Endothelial cell of umbilical vein (primary cell): ENCODE data around the gene NEK3. TPM values are rescaled to one million over a fixed set of nuclear protein-coding genes. Genes with fewer than 3 reads are reported as not detected.
"Not testable (repeated sequence)": the region's sequence is repeated elsewhere in the genome, so short reads cannot be mapped to it uniquely, and the experiment has no call there.

Experiments
- BruUV-seq: library from RNA; stranded (reverse); fragments of 400-500 nt; replicated peaks from 2 replicates; lab custom pipeline; 2021; lab: Mats Ljungman, UMichigan
- CTCF ChIA-PET: fragments of 300-600, 350-600 bp; sonication (Branson Sonifier 250); formaldehyde crosslinking; loops from one replicate; lab custom pipeline; 2021; ENCODE audit warnings: antibody characterized with exemption, inconsistent platforms; lab: Charles Lee
- POLR2A ChIA-PET: fragments of 300-600, 350-600 bp; sonication (Branson Sonifier 250); formaldehyde crosslinking; loops from one replicate; lab custom pipeline; 2021; ENCODE audit warnings: antibody characterized with exemption, inconsistent platforms; lab: Charles Lee
- DNase-seq: peaks from one replicate; pipeline ENCODE4 v3.0.0-alpha.2; 2011; ENCODE audit warnings: low read depth, low spot score
- FAIRE-seq: peaks from 2 replicates; lab custom pipeline; 2011; peaks lifted over from hg19 to GRCh38; lab: Jason Lieb, UNC
- H2AFZ ChIP-seq: 2 replicates; pipeline ENCODE4 v1.6.0; 2012; ENCODE audit warnings: low read depth, low read length, control low read depth, inconsistent platforms
- H3K27ac ChIP-seq: 2 replicates; pipeline ENCODE4 v1.5.1; 2011; ENCODE audit warnings: low read depth, mild to moderate bottlenecking, control low read depth, low read length, moderate library complexity; ENCODE audit not compliant: insufficient read depth
- H3K27me3 ChIP-seq, 2 experiments: 2 replicates each; pipeline versions ENCODE4 v1.6.0 to v1.6.1; 2011; ENCODE audit warnings: low read length in 2 of 2, mixed read lengths in 1 of 2; ENCODE audit not compliant: control insufficient read depth in 2 of 2, insufficient read depth in 2 of 2
- H3K36me3 ChIP-seq, 2 experiments: 2 replicates in 1 of 2; 3 replicates in 1 of 2; pipeline ENCODE4 v1.5.1; 2011; ENCODE audit warnings: low read length in 2 of 2, mild to moderate bottlenecking in 1 of 2, moderate library complexity in 1 of 2; ENCODE audit not compliant: control insufficient read depth in 2 of 2, insufficient read depth in 2 of 2; ENCODE audit errors: extremely low read depth in 1 of 2
- H3K4me1 ChIP-seq: 3 replicates; pipeline ENCODE4 v1.5.1; 2011; ENCODE audit warnings: mild to moderate bottlenecking, low read length; ENCODE audit not compliant: control insufficient read depth, insufficient read depth; ENCODE audit errors: extremely low read depth
- H3K4me2 ChIP-seq: 2 replicates; pipeline ENCODE4 v1.6.1; 2011; ENCODE audit warnings: low read length, control low read depth, mixed read lengths; ENCODE audit not compliant: insufficient read depth
- H3K4me3 ChIP-seq, 3 experiments: fragments of 200-600 bp in 1 of 3; sonication (generic), shearing (Covaris generic) in 1 of 3; replicated peaks in 1 of 3; 2 replicates each; pipeline ENCODE4 v1.5.1; 2011 to 2016; ENCODE audit warnings: control low read depth in 3 of 3, low read length in 3 of 3, mild to moderate bottlenecking in 2 of 3, inconsistent platforms in 1 of 3, low read depth in 1 of 3, moderate library complexity in 1 of 3; ENCODE audit not compliant: insufficient read depth in 1 of 3
- H3K79me2 ChIP-seq: 2 replicates; pipeline ENCODE4 v1.6.0; 2012; ENCODE audit warnings: low read length, inconsistent platforms; ENCODE audit not compliant: control insufficient read depth, insufficient read depth
- H3K9ac ChIP-seq: replicated peaks from 2 replicates; pipeline ENCODE3; 2011; ENCODE audit warnings: low read length, control low read depth; ENCODE audit not compliant: insufficient read depth; ENCODE audit errors: extremely low read depth
- H3K9me1 ChIP-seq: replicated peaks from 3 replicates; pipeline ENCODE4 v1.6.0; 2011; ENCODE audit warnings: mild to moderate bottlenecking, low read length; ENCODE audit not compliant: control insufficient read depth, insufficient read depth; ENCODE audit errors: extremely low read depth
- H3K9me3 ChIP-seq: replicated peaks from 2 replicates; pipeline ENCODE4 v1.5.1; 2012; ENCODE audit warnings: low read length, inconsistent platforms; ENCODE audit not compliant: control insufficient read depth, insufficient read depth
- H4K20me1 ChIP-seq: replicated peaks from 2 replicates; pipeline ENCODE3; 2011; ENCODE audit warnings: mild to moderate bottlenecking, low read length; ENCODE audit not compliant: control insufficient read depth, insufficient read depth; ENCODE audit errors: extremely low read depth
- GATA2 ChIP-seq: IDR thresholded peaks from 2 replicates; pipeline ENCODE4 v1.7.0; 2011; ENCODE audit warnings: low read depth, mild to moderate bottlenecking, moderate library complexity, mixed read lengths, low read length; ENCODE audit not compliant: insufficient read length, insufficient read depth
- MYC ChIP-seq: IDR thresholded peaks from one replicate; pipeline ENCODE4 v1.6.1; 2011; ENCODE audit warnings: mild to moderate bottlenecking, low read depth, low read length
- POLR2AphosphoS5 ChIP-seq: IDR thresholded peaks from 2 replicates; pipeline ENCODE4 v1.6.1; 2012; ENCODE audit warnings: low read depth, mild to moderate bottlenecking, control low read depth, low read length, moderate library complexity; ENCODE audit not compliant: insufficient read depth
- dilution Hi-C: fragments of 300-500 bp; cut with MboI; formaldehyde crosslinking; loops from one replicate; pipeline ENCODE4 v1.15.0; 2019; ENCODE audit warnings: low sequenced_read_pairs; ENCODE audit not compliant: extremely low pct_ligation_motif_present
- intact Hi-C: fragments of 100-400 bp; cut with micrococcal nuclease; formaldehyde crosslinking; loops from one replicate; pipeline ENCODE4 v1.10.0; 2022
- polyA plus RNA-seq, 4 experiments: library from polyadenylated mRNA; depleted of rRNA in 3 of 4; stranded (reverse) in 3 of 4; unstranded in 1 of 4; fragments of >200 nt; gene quantifications; 2 replicates each; pipeline versions ENCODE4 v1.2.1 to v1.2.3, GENCODE V29; 2011 to 2012; ENCODE audit warnings: missing spikeins in 1 of 4
- total RNA-seq: library from RNA; stranded (reverse); gene quantifications from 2 replicates; pipeline ENCODE4 v1.2.3, GENCODE V29; 2021
- TF ChIP-seq, protein P1 (sequence below), 2 donors: IDR thresholded peaks; 1 replicate in 1 of 2; 2 replicates in 1 of 2; pipeline ENCODE4 v1.5.1; 2011; ENCODE audit warnings: low read length in 2 of 2, mild to moderate bottlenecking in 2 of 2, moderate library complexity in 2 of 2, control low read depth in 1 of 2, inconsistent platforms in 1 of 2, low read depth in 1 of 2; ENCODE audit not compliant: insufficient read depth in 1 of 2; ENCODE audit errors: extremely low read depth in 1 of 2

Gene NEK3
- total and polyA plus RNA-seq, 2 donors (not counting 3 experiments of a cell fraction or from before 2014, with no cell fraction given), result 10.3 to 13.8 TPM

GRCh38 chr13:52173373-52173772, 14.0 kb upstream of the NEK3 start:
- no peak overlapping the region for H3K27ac ChIP-seq
- H3K4me3 ChIP-seq, result no peak overlapping the region
- H3K4me2 ChIP-seq, result no peak overlapping the region
- dilution Hi-C loops (no loop called here), intact Hi-C loops (no loop called here)
- no TSS peak for BruUV-seq
- ChIA-PET CTCF (interaction anchor here (0.6 to 2.2 kb wide), 3 partner anchors 8 to 277 kb away, joined by 3 to 10 read pairs (median 3); partner anchors contain the start of gene VPS36), POLR2A (no interaction called here)
- no peaks in the 10 kb centered on the region for H3K4me1 ChIP-seq
- FAIRE-seq (no peak), DNase-seq (no peak)
- no peak overlapping the region for H3K9ac ChIP-seq
- peaks cover 0 to 6% of the 10 kb centered on the region in 2 experiments for H3K36me3 ChIP-seq
- no peaks in the 10 kb centered on the region for H3K79me2 ChIP-seq
- no peaks in the 10 kb centered on the region for H4K20me1 ChIP-seq
- H3K9me3 ChIP-seq, result no peaks in the 10 kb centered on the region
- no peaks in the 10 kb centered on the region for H3K9me1 ChIP-seq
- no peak overlapping the region for H2AFZ ChIP-seq
- no peaks in the 10 kb centered on the region for H3K27me3 ChIP-seq
- TF ChIP-seq, protein P1, sequence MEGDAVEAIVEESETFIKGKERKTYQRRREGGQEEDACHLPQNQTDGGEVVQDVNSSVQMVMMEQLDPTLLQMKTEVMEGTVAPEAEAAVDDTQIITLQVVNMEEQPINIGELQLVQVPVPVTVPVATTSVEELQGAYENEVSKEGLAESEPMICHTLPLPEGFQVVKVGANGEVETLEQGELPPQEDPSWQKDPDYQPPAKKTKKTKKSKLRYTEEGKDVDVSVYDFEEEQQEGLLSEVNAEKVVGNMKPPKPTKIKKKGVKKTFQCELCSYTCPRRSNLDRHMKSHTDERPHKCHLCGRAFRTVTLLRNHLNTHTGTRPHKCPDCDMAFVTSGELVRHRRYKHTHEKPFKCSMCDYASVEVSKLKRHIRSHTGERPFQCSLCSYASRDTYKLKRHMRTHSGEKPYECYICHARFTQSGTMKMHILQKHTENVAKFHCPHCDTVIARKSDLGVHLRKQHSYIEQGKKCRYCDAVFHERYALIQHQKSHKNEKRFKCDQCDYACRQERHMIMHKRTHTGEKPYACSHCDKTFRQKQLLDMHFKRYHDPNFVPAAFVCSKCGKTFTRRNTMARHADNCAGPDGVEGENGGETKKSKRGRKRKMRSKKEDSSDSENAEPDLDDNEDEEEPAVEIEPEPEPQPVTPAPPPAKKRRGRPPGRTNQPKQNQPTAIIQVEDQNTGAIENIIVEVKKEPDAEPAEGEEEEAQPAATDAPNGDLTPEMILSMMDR (IDR thresholded peaks at IDR 0.05; ENCODE audit: extremely low read depth in 1 of 2, insufficient read depth in 1 of 2, low read depth in 1 of 2, low read length in 2 of 2), result no peak
- TF ChIP-seq POLR2AphosphoS5 (no peak), MYC (no peak), GATA2 (no peak)

GRCh38 chr13:52171686-52172085, 12.3 kb upstream of the NEK3 start:
- H3K9me1 ChIP-seq, intact Hi-C loops, H3K9ac ChIP-seq, H2AFZ ChIP-seq, H3K9me3 ChIP-seq, BruUV-seq, DNase-seq, H3K4me2 ChIP-seq, H3K27me3 ChIP-seq, dilution Hi-C loops, CTCF ChIA-PET, H3K4me1 ChIP-seq, H3K4me3 ChIP-seq, H4K20me1 ChIP-seq, H3K36me3 ChIP-seq, H3K79me2 ChIP-seq, H3K27ac ChIP-seq, POLR2A ChIA-PET, FAIRE-seq: not testable (repeated sequence)

- BruUV-seq, POLR2A ChIA-PET, H3K9me1 ChIP-seq: not testable (repeated sequence)
These were observed 11.5 kb upstream of the NEK3 start for GRCh38 chr13:52170828-52171391.

More at GRCh38 chr13:52170828-52171391, 11.5 kb upstream of the NEK3 start:
- H2AFZ ChIP-seq, FAIRE-seq, H3K4me3 ChIP-seq, H3K79me2 ChIP-seq, H3K9ac ChIP-seq, H3K27me3 ChIP-seq, intact Hi-C loops, H4K20me1 ChIP-seq, H3K4me2 ChIP-seq, dilution Hi-C loops, H3K27ac ChIP-seq, H3K9me3 ChIP-seq, CTCF ChIA-PET, DNase-seq, H3K4me1 ChIP-seq, H3K36me3 ChIP-seq: not testable (repeated sequence)
